SIG-M5 treated with dmso at 0.1 percent for 504 hours (cell line): ENCODE data around the gene SCUBE2.

ENCODE experiments used
- DNase-seq: peaks from one replicate; lab custom pipeline; 2025; ENCODE audit not compliant: unreplicated experiment; lab: John Stamatoyannopoulos, UW

Gene SCUBE2

GRCh38 chr11:9047964-9048523 is 43.4 kb downstream of the SCUBE2 start:
- DNase-seq = no peak

GRCh38 chr11:9046481-9046880 is 44.9 kb downstream of the SCUBE2 start:
- DNase-seq = no peak

GRCh38 chr11:9042488-9042887 is 48.9 kb downstream of the SCUBE2 start:
- DNase-seq = no peak

GRCh38 chr11:9041747-9042146 is 49.7 kb downstream of the SCUBE2 start:
- no peak for DNase-seq

- no peak for DNase-seq
Observed at GRCh38 chr11:9040410-9040809, 51.0 kb downstream of the SCUBE2 start.

GRCh38 chr11:9039863-9040262 is 51.5 kb downstream of the SCUBE2 start:
- DNase-seq = no peak

- DNase-seq = no peak
Observed at GRCh38 chr11:9039198-9039597, 52.2 kb downstream of the SCUBE2 start.

GRCh38 chr11:9038541-9038940 is 52.9 kb downstream of the SCUBE2 start:
- DNase-seq = no peak

- DNase-seq = no peak
Observed at GRCh38 chr11:9037963-9038362, 53.4 kb downstream of the SCUBE2 start.

GRCh38 chr11:9037046-9037780 is 54.2 kb downstream of the SCUBE2 start:
- DNase-seq = no peak

- no peak for DNase-seq
Observed at GRCh38 chr11:9030601-9031000, 60.8 kb downstream of the SCUBE2 start.

GRCh38 chr11:9029422-9029821 is 62.0 kb downstream of the SCUBE2 start:
- no peak for DNase-seq

- DNase-seq = no peak
Observed at GRCh38 chr11:9028581-9028980, 62.8 kb downstream of the SCUBE2 start.

- no peak for DNase-seq
Observed at GRCh38 chr11:9025101-9025850, 66.1 kb downstream of the SCUBE2 start.

- DNase-seq = no peak
Observed at GRCh38 chr11:9022961-9023680, 68.3 kb downstream of the SCUBE2 start.

- no peak for DNase-seq
Observed at GRCh38 chr11:9020916-9021315, 70.5 kb downstream of the SCUBE2 start.

- DNase-seq = no peak
Observed at GRCh38 chr11:9019861-9020260, 71.5 kb downstream of the SCUBE2 start.

GRCh38 chr11:9017773-9018172 is 73.6 kb downstream of the SCUBE2 start:
- DNase-seq = peak; percentile 87

GRCh38 chr11:9016916-9017642 is 74.3 kb downstream of the SCUBE2 start:
- DNase-seq = no peak

GRCh38 chr11:9015677-9016076 is 75.7 kb downstream of the SCUBE2 start:
- DNase-seq = peak; percentile 56

GRCh38 chr11:9014826-9015225 is 76.6 kb downstream of the SCUBE2 start:
- DNase-seq = no peak
